Fibroblast of lung (primary cell): ENCODE data around the gene NUP205.

Experiments
- EZH2 ChIP-seq: IDR thresholded peaks from 2 replicates; pipeline ENCODE4 v1.5.1; 2012; ENCODE audit warnings: low read length, control low read depth, mild to moderate bottlenecking; ENCODE audit errors: missing control alignments
- TF ChIP-seq, protein P1 (sequence below), 2 donors: IDR thresholded peaks in 1 of 2; conservative IDR thresholded peaks in 1 of 2; 1 replicate in 1 of 2; 2 replicates in 1 of 2; pipeline ENCODE4 v1.5.1; 2011 to 2012; ENCODE audit warnings: low read length in 2 of 2, control low read depth in 1 of 2, inconsistent platforms in 1 of 2, low read depth in 1 of 2, mild to moderate bottlenecking in 1 of 2

DNA sequence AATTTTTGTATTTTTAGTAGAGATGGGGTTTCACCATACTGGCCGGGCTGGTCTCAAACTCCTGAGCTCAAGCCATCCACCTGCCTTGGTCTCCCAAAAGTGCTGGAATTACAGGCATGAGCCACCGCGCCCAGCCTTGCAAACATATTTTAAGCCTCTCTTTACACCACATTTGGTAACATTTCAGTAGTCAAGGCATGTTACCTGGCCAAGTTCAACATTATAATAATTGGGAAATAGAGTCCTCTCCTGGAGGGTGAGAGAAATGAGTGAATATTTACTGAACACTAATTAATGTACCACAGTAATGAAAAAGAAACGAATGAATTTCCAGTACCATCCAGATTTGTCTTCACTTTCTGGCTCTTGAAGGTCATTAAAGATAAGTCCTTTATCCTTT, 37.8 kb upstream of the NUP205 start:
- TF ChIP-seq, protein P1, sequence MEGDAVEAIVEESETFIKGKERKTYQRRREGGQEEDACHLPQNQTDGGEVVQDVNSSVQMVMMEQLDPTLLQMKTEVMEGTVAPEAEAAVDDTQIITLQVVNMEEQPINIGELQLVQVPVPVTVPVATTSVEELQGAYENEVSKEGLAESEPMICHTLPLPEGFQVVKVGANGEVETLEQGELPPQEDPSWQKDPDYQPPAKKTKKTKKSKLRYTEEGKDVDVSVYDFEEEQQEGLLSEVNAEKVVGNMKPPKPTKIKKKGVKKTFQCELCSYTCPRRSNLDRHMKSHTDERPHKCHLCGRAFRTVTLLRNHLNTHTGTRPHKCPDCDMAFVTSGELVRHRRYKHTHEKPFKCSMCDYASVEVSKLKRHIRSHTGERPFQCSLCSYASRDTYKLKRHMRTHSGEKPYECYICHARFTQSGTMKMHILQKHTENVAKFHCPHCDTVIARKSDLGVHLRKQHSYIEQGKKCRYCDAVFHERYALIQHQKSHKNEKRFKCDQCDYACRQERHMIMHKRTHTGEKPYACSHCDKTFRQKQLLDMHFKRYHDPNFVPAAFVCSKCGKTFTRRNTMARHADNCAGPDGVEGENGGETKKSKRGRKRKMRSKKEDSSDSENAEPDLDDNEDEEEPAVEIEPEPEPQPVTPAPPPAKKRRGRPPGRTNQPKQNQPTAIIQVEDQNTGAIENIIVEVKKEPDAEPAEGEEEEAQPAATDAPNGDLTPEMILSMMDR (conservative IDR thresholded peaks at IDR 0.05 in 1 of 2, IDR thresholded peaks at IDR 0.05 in 1 of 2; ENCODE audit: low read depth in 1 of 2, low read length in 2 of 2), result no peak
- no peak for TF ChIP-seq EZH2
